ENCODE measurements around the gene DUSP5.

The DUSP5 gene

DNA sequence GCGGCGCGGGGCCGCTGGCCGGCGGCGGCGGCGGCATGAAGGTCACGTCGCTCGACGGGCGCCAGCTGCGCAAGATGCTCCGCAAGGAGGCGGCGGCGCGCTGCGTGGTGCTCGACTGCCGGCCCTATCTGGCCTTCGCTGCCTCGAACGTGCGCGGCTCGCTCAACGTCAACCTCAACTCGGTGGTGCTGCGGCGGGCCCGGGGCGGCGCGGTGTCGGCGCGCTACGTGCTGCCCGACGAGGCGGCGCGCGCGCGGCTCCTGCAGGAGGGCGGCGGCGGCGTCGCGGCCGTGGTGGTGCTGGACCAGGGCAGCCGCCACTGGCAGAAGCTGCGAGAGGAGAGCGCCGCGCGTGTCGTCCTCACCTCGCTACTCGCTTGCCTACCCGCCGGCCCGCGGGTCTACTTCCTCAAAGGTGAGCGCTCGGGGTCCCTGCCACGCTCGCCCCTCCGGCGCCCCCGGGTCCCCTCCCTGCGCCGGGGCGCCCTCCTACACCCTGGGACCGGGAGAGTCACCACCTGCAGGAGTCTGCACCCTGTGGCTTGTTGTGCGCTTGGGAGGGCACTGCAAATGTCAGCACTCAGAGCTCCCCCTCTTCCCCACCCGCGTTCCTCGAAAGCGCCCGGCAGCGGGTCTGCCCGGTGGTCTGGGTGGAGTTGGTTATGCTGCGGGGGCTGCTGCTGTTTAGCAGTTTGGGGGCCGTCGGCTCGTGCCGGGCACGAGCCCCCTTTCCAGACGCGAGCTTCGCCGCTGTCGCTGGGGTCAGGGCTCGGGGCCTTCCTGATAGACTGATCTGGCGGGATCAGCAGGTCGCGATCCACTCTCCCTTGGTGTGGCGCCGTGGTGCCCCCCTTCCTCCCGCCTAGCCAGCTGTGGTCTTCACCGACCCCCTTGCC, 627 bp downstream of the DUSP5 start (continued):
- TF ChIP-seq, protein P1, sequence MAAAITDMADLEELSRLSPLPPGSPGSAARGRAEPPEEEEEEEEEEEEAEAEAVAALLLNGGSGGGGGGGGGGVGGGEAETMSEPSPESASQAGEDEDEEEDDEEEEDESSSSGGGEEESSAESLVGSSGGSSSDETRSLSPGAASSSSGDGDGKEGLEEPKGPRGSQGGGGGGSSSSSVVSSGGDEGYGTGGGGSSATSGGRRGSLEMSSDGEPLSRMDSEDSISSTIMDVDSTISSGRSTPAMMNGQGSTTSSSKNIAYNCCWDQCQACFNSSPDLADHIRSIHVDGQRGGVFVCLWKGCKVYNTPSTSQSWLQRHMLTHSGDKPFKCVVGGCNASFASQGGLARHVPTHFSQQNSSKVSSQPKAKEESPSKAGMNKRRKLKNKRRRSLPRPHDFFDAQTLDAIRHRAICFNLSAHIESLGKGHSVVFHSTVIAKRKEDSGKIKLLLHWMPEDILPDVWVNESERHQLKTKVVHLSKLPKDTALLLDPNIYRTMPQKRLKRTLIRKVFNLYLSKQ (tag by site-specific recombination; IDR thresholded peaks at IDR 0.05; ENCODE audit: borderline replicate concordance), result no peak
- TF ChIP-seq ZNF624 (tag by site-specific recombination; IDR thresholded peaks at IDR 0.05) (no peak), SCRT1 (tag by site-specific recombination; IDR thresholded peaks at IDR 0.05; ENCODE audit: borderline replicate concordance) (no peak), REPIN1 (tag by site-specific recombination; IDR thresholded peaks at IDR 0.05; ENCODE audit: low read depth) (no peak; the same call in 1 of the 2 replicates), ZNF660 (tag by site-specific recombination; IDR thresholded peaks at IDR 0.05) (no peak), ELK4 (IDR thresholded peaks at IDR 0.05; ENCODE audit: borderline replicate concordance, low read depth, low read length) (no peak), ZSCAN18 (tag by site-specific recombination; IDR thresholded peaks at IDR 0.05) (no peak), ZNF501 (tag by site-specific recombination; IDR thresholded peaks at IDR 0.05) (no peak), ZNF670 (tag by site-specific recombination; IDR thresholded peaks at IDR 0.05; ENCODE audit: low read depth) (no peak), ZNF148 (tag by site-specific recombination; IDR thresholded peaks at IDR 0.05; ENCODE audit: borderline replicate concordance) (no peak), ZNF580 (tag by site-specific recombination; IDR thresholded peaks at IDR 0.05) (no peak), ZNF335 (tag by site-specific recombination; conservative IDR thresholded peaks at IDR 0.05) (no peak), ZNF132 (tag by site-specific recombination; IDR thresholded peaks at IDR 0.05; ENCODE audit: borderline replicate concordance) (no peak), BCL11B (tag by site-specific recombination; IDR thresholded peaks at IDR 0.05; ENCODE audit: low read depth) (peak; percentile 8; the same call in 1 of the 2 replicates), RBAK (tag by site-specific recombination; IDR thresholded peaks at IDR 0.05) (no peak), ZBTB10 (tag by site-specific recombination; IDR thresholded peaks at IDR 0.05) (no peak; the same call in 1 of the 2 replicates), ZBTB1 (tag by site-specific recombination; IDR thresholded peaks at IDR 0.05) (no peak), ZNF2 (tag by site-specific recombination; IDR thresholded peaks at IDR 0.05) (no peak), ZSCAN5A (tag by site-specific recombination; IDR thresholded peaks at IDR 0.05) (no peak), HOXD13 (CRISPR knock-in tag; IDR thresholded peaks at IDR 0.05; ENCODE audit: borderline replicate concordance) (no peak), ZNF658 (tag by site-specific recombination; IDR thresholded peaks at IDR 0.05) (no peak), GLIS1 (tag by site-specific recombination; IDR thresholded peaks at IDR 0.05) (peak; percentile 56), HOXA7 (CRISPR knock-in tag; IDR thresholded peaks at IDR 0.05; ENCODE audit: borderline replicate concordance) (no peak), ZBTB6 (tag by site-specific recombination; IDR thresholded peaks at IDR 0.05) (no peak), KLF10 (tag by site-specific recombination; IDR thresholded peaks at IDR 0.05) (no peak), ZNF24 (tag by site-specific recombination; IDR thresholded peaks at IDR 0.05) (no peak)
